ENCODE results near the gene METRNL.

Gene METRNL

GRCh38 chr17:83104577-83105505, 25.4 kb downstream of the METRNL start:
- Histone ChIP-seq H3K4me2 (no peak overlapping the region), H3K36me3 (ENCODE audit: insufficient read depth) (no peaks in the 10 kb centered on the region), H3K27ac (no peak overlapping the region), H3K4me1 (ENCODE audit: low read depth, poor library complexity, severe bottlenecking) (no peaks in the 10 kb centered on the region), H2AFZ (ENCODE audit: low read depth) (no peak overlapping the region), H3K4me3 (IDR thresholded peaks at IDR 0.05; ENCODE audit: insufficient read depth, low read depth, low read length) (no peak overlapping the region), H3K79me2 (ENCODE audit: insufficient read depth, low read depth) (no peaks in the 10 kb centered on the region), H3K9ac (no peak overlapping the region), H4K20me1 (ENCODE audit: insufficient read depth) (no peaks in the 10 kb centered on the region), H3K27me3 (ENCODE audit: insufficient read depth, low read depth) (peaks cover 78% of the 10 kb centered on the region)
- TF ChIP-seq CTCF (conservative IDR thresholded peaks at IDR 0.05; ENCODE audit: low read depth, low read length), result no peak

GRCh38 chr17:83105512-83105911, 26.1 kb downstream of the METRNL start:
- Histone ChIP-seq H3K79me2 (ENCODE audit: insufficient read depth, low read depth) (no peaks in the 10 kb centered on the region), H3K4me2 (no peak overlapping the region), H2AFZ (ENCODE audit: low read depth) (no peak overlapping the region), H3K36me3 (ENCODE audit: insufficient read depth) (no peaks in the 10 kb centered on the region), H3K27ac (no peak overlapping the region), H3K27me3 (ENCODE audit: insufficient read depth, low read depth) (peaks cover 79% of the 10 kb centered on the region), H3K4me1 (ENCODE audit: low read depth, poor library complexity, severe bottlenecking) (no peaks in the 10 kb centered on the region), H3K9ac (no peak overlapping the region), H3K4me3 (IDR thresholded peaks at IDR 0.05; ENCODE audit: insufficient read depth, low read depth, low read length) (no peak overlapping the region), H4K20me1 (ENCODE audit: insufficient read depth) (no peaks in the 10 kb centered on the region)
- no peak for TF ChIP-seq CTCF (conservative IDR thresholded peaks at IDR 0.05; ENCODE audit: low read depth, low read length)

- Histone ChIP-seq H3K36me3 (ENCODE audit: insufficient read depth) (no peaks in the 10 kb centered on the region), H3K79me2 (ENCODE audit: insufficient read depth, low read depth) (no peaks in the 10 kb centered on the region), H3K27ac (no peak overlapping the region), H3K4me3 (IDR thresholded peaks at IDR 0.05; ENCODE audit: insufficient read depth, low read depth, low read length) (no peak overlapping the region), H3K9ac (no peak overlapping the region), H3K4me1 (ENCODE audit: low read depth, poor library complexity, severe bottlenecking) (no peaks in the 10 kb centered on the region), H3K27me3 (ENCODE audit: insufficient read depth, low read depth) (peaks cover 81% of the 10 kb centered on the region), H4K20me1 (ENCODE audit: insufficient read depth) (no peaks in the 10 kb centered on the region), H3K4me2 (no peak overlapping the region), H2AFZ (ENCODE audit: low read depth) (no peak overlapping the region)
- TF ChIP-seq CTCF (conservative IDR thresholded peaks at IDR 0.05; ENCODE audit: low read depth, low read length), result no peak
Measured at GRCh38 chr17:83106056-83106588, 26.7 kb downstream of the METRNL start.

- no peaks in the 10 kb centered on the region for H3K4me1 ChIP-seq (ENCODE audit: low read depth, poor library complexity, severe bottlenecking)
- no peak overlapping the region for H3K27ac ChIP-seq
- no peaks in the 10 kb centered on the region for H4K20me1 ChIP-seq (ENCODE audit: insufficient read depth)
- H2AFZ ChIP-seq (ENCODE audit: low read depth), result no peak overlapping the region
- H3K27me3 ChIP-seq (ENCODE audit: insufficient read depth, low read depth), result peaks cover 82% of the 10 kb centered on the region
- no peaks in the 10 kb centered on the region for H3K79me2 ChIP-seq (ENCODE audit: insufficient read depth, low read depth)
- H3K4me2 ChIP-seq, result no peak overlapping the region
- H3K9ac ChIP-seq, result no peak overlapping the region
- no peak overlapping the region for H3K4me3 ChIP-seq (IDR thresholded peaks at IDR 0.05; ENCODE audit: insufficient read depth, low read depth, low read length)
- TF ChIP-seq CTCF (conservative IDR thresholded peaks at IDR 0.05; ENCODE audit: low read depth, low read length), result no peak
- H3K36me3 ChIP-seq (ENCODE audit: insufficient read depth), result no peaks in the 10 kb centered on the region
Measured at GRCh38 chr17:83106913-83107655, 27.7 kb downstream of the METRNL start.

Data from KMS-11 (cell line).